Bronchus fibroblast of lung (primary cell): ENCODE data around the gene MBNL3. TPM values are rescaled to one million over a fixed set of nuclear protein-coding genes. Genes with fewer than 3 reads are reported as not detected.

Experiments
- total RNA-seq: library from RNA; depleted of rRNA; stranded (reverse); fragments of >200 nt; gene quantifications from 2 replicates; pipeline ENCODE4 v1.2.3, GENCODE V29; 2015

MBNL3 gene
- total RNA-seq = 2.8 and 3.9 TPM in 2 replicates

GRCh38 chrX:132488819-132489577 lies at the start of gene MBNL3:
MBNL3 (minus strand) TSS chrX:132489038; CDS start chrX:132439611, 49,427 bp downstream.

